Adrenal gland (tissue), 12 donors: Measurements from ENCODE around the gene FCER2. TPM values are rescaled to one million over a fixed set of nuclear protein-coding genes. Genes with fewer than 3 reads are reported as not detected.

Experiments
- DNase-seq, 7 donors: peaks; one replicate each; pipeline ENCODE4 v3.0.0-alpha.2; 2019 to 2020
- H3K27ac ChIP-seq, 5 donors: fragments of 200-600 bp; sonication (generic) in 4 of 5; 1 replicate in 3 of 5; 2 replicates in 2 of 5; pipeline versions ENCODE4 v1.5.1 to v1.8.0; 2016 to 2020; ENCODE audit warnings: mild to moderate bottlenecking in 1 of 5
- H3K27me3 ChIP-seq: fragments of 200-600 bp; 2 replicates; pipeline ENCODE4 v1.8.0; 2021
- H3K36me3 ChIP-seq, 2 donors: fragments of 200-600 bp; replicated peaks in 1 of 2; 1 replicate in 1 of 2; 2 replicates in 1 of 2; pipeline versions ENCODE4 v1.5.1 to v1.8.0; 2018 to 2022
- H3K4me1 ChIP-seq, 2 donors: fragments of 200-600 bp; replicated peaks in 1 of 2; 1 replicate in 1 of 2; 2 replicates in 1 of 2; pipeline versions ENCODE4 v1.5.1 to v1.8.0; 2018 to 2021
- H3K4me3 ChIP-seq, 4 donors: fragments of 200-600 bp; sonication (generic) in 3 of 4; one replicate each; pipeline ENCODE4 v1.5.1; 2016 to 2018
- H3K9me3 ChIP-seq, 3 donors: fragments of 200-600 bp; sonication (generic) in 1 of 3; replicated peaks in 1 of 3; 1 replicate in 2 of 3; 2 replicates in 1 of 3; pipeline versions ENCODE4 v1.5.1 to v1.8.0; 2016 to 2021
- POLR2A ChIP-seq, 2 donors: fragments of 450-650 bp; IDR thresholded peaks; one replicate each; pipeline ENCODE4 v1.6.1; 2017; ENCODE audit warnings: antibody characterized with exemption in 2 of 2, mild to moderate bottlenecking in 2 of 2, moderate library complexity in 1 of 2
- WGBS, 4 donors: extraction: QIAGEN DNeasy Blood & Tissue Kit in 2 of 4; methylation state at CpG; one replicate each; pipeline versions ENCODE4 v1.1.5 to v1.1.7; 2013 to 2017; 5-methylcytosine and 5-hydroxymethylcytosine counted together
- intact Hi-C, 2 donors: fragments of 100-400 bp; cut with DNase I; formaldehyde crosslinking; loops; one replicate each; pipeline versions ENCODE4 v1.14.1 to v1.15.0; 2022 to 2023
- polyA plus RNA-seq, 3 donors: library from polyadenylated mRNA; stranded (reverse); fragments of 200-250 nt in 2 of 3; fragments of 350-450 nt in 1 of 3; fragmentation: Illumina TruSeq in 1 of 3; extraction: RNeasy Lipid Tissue Mini Kit (QIAGEN cat#74804) in 1 of 3; gene quantifications; one replicate each; pipeline ENCODE4 v1.2.3, GENCODE V29; 2013 to 2014
- total RNA-seq, 9 donors: library from RNA; depleted of rRNA in 4 of 9; stranded (reverse); fragments of >200 nt in 4 of 9; fragments of 120-200 nt in 1 of 9; fragmentation: NEBNext Ultra II Directional in 1 of 9; extraction: Animal tissue kit (Norgen Biotek cat#: 25700) in 1 of 9; gene quantifications; one replicate each; pipeline versions ENCODE4 v1.1.0 to v1.2.4, GENCODE V29; 2013 to 2023
- TF ChIP-seq, protein P1 (sequence below), 6 experiments: fragments of 450-650 bp in 4 of 6; fragments of 200-600 bp in 2 of 6; sonication (generic) in 1 of 6; IDR thresholded peaks; 1 replicate in 5 of 6; 2 replicates in 1 of 6; pipeline versions ENCODE4 v1.5.1 to v1.8.0; 2016 to 2021; ENCODE audit warnings: antibody characterized with exemption in 6 of 6, mild to moderate bottlenecking in 2 of 6, moderate library complexity in 1 of 6
- donor health status: healthy with polysubstance abuse.
- donor health status: Bipolar disorder and iron deficiency.
- donor health status: DM: yes; HTN: yes; CAD: no.
- donor health status: DM: no; HTN: no; CAD: no.
- donor health status: DM: no; HTN: no; CAD: no.
- donor health status: DM: yes; HTN: yes; CAD: no.

FCER2 gene
- total and polyA plus RNA-seq, 12 donors, result 0.28 to 2.6 (median 0.51) TPM; not detected in 5

DNA sequence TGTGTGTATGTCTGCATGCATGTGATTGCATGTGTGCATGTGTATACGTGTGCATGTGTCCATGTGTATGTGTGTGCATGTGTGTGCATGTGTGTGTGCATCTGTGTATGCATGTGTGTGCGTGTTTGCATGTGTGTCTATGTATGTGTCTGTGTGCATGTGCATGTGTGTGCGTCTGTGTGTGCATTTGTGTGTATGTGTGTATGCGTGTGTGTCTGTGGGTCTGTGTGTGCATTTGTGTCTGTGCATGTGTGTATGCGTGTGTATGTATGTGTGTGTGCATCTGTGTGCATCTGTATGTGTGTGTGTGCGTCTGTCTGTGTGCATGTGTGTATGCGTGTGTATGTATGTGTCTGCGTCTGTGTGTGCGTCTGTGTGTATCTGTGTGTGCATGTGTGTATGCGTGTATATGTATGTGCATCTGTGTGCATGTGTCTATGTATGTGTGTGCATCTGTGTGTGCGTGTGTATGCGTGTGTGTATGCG is 62.0 kb downstream of the FCER2 start:
- intact Hi-C loops, result no loop called here
- Histone ChIP-seq H3K4me3 (no peak overlapping the region), H3K27me3 (no peaks in the 10 kb centered on the region), H3K27ac (no peak overlapping the region), H3K9me3 (no peaks in the 10 kb centered on the region), H3K36me3 (no peaks in the 10 kb centered on the region), H3K4me1 (peaks cover 3% of the 10 kb centered on the region in 2 donors)
- no peak for DNase-seq
- TF ChIP-seq, protein P1, sequence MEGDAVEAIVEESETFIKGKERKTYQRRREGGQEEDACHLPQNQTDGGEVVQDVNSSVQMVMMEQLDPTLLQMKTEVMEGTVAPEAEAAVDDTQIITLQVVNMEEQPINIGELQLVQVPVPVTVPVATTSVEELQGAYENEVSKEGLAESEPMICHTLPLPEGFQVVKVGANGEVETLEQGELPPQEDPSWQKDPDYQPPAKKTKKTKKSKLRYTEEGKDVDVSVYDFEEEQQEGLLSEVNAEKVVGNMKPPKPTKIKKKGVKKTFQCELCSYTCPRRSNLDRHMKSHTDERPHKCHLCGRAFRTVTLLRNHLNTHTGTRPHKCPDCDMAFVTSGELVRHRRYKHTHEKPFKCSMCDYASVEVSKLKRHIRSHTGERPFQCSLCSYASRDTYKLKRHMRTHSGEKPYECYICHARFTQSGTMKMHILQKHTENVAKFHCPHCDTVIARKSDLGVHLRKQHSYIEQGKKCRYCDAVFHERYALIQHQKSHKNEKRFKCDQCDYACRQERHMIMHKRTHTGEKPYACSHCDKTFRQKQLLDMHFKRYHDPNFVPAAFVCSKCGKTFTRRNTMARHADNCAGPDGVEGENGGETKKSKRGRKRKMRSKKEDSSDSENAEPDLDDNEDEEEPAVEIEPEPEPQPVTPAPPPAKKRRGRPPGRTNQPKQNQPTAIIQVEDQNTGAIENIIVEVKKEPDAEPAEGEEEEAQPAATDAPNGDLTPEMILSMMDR (IDR thresholded peaks at IDR 0.05), result no peak
- no peak for TF ChIP-seq POLR2A (IDR thresholded peaks at IDR 0.05)
- 89 to 97% (median 94%) methylated on average over 13 of the region's 13 CpGs for WGBS, 4 donors

DNA sequence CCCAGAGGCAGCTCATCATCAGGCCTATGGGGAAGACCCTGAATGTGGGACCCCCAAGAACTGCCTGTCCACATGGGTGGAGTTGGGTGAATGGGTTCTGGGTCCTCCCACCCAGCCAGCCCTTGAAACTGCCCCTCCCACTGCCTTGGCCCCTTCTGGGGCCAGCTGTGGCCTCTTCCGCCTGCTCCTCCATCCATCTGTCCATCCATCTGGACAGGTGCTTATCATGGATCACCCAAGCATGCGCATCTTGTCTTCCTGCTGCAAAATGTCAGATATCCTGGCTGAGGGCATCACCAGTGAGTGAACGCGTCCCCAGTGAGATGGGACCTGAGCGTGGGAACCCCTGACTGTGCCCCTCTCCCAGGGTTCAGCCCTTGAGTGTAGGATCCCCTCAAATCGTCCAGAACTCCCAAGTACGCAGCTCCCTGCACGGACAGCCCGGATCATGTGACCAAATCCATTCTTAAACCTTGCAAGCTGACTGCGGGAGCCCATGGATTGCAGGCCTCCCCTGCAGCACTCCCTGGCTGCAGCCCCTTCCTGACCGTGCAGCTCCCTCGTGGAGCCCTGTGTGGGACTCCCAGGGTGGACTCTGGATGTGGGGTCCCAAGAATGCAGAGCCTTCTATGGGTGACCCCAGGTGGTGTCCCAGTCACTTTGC is 63.0 kb downstream of the FCER2 start:
- TF ChIP-seq, protein P1 (IDR thresholded peaks at IDR 0.05), result no peak
- no peak for TF ChIP-seq POLR2A (IDR thresholded peaks at IDR 0.05)
- H3K27me3 ChIP-seq, result no peaks in the 10 kb centered on the region
- no peak for DNase-seq
- H3K36me3 ChIP-seq, result no peaks in the 10 kb centered on the region
- 59 to 86% (median 72%) methylated on average over 7 to 12 of the region's 12 CpGs for WGBS, 4 donors
- intact Hi-C loops, result no loop called here
- H3K9me3 ChIP-seq, result no peaks in the 10 kb centered on the region
- peaks cover 3% of the 10 kb centered on the region in 2 donors for H3K4me1 ChIP-seq
- H3K4me3 ChIP-seq, result no peak overlapping the region
- H3K27ac ChIP-seq, result no peak overlapping the region

Other genes starting within 250 kb of the FCER2 start
- 10 to 100 TPM in 6 of 9 donors, 1 to 10 TPM in 3; 4.9 to 17.5 (median 12.8) TPM for gene PEX11G, start 213.1 kb downstream of the FCER2 start, total RNA-seq
- 10 to 100 TPM in 2 of 3 donors, 1 to 10 TPM in 1; 2.5 to 24.5 (median 24.0) TPM for gene PEX11G, start 213.1 kb downstream of the FCER2 start, polyA plus RNA-seq
- 100 to 1,000 TPM in 5 of 9 donors, 10 to 100 TPM in 4; 12.8 to 113 (median 101) TPM for gene ZNF358, start 186.0 kb downstream of the FCER2 start, total RNA-seq
- gene ZNF358, start 186.0 kb downstream of the FCER2 start, polyA plus RNA-seq, result 100 to 1,000 TPM in 2 of 3 donors, 10 to 100 TPM in 1; 30.3 to 197 (median 148) TPM
- gene MCOLN1, start 179.5 kb downstream of the FCER2 start, total RNA-seq, result 10 to 100 TPM in 8 of 9 donors, 1 to 10 TPM in 1; 6.0 to 100.0 (median 49.4) TPM
- 100 to 1,000 TPM in 1 of 3 donors, 10 to 100 TPM in 2; 23.0 to 212 (median 71.4) TPM for gene MCOLN1, start 179.5 kb downstream of the FCER2 start, polyA plus RNA-seq
- 100 to 1,000 TPM in 5 of 9 donors, 10 to 100 TPM in 4; 23.7 to 257 (median 113) TPM for gene PNPLA6, start 166.4 kb downstream of the FCER2 start, total RNA-seq
- 100 to 1,000 TPM in 2 of 3 donors, 10 to 100 TPM in 1; 25.7 to 264 (median 110) TPM for gene PNPLA6, start 166.4 kb downstream of the FCER2 start, polyA plus RNA-seq
- 10 to 100 TPM in 1 of 9 donors, 1 to 10 TPM in 7, under 1 TPM in 1; 0.61 to 10.0 (median 5.2) TPM for gene CAMSAP3, start 106.3 kb downstream of the FCER2 start, total RNA-seq
- 10 to 100 TPM in 1 of 3 donors, 1 to 10 TPM in 2; 1.7 to 18.9 (median 7.0) TPM for gene CAMSAP3, start 106.3 kb downstream of the FCER2 start, polyA plus RNA-seq
- 10 to 100 TPM; 18.2 to 51.5 (median 43.7) TPM for gene XAB2, start 72.6 kb downstream of the FCER2 start, total RNA-seq
- 100 to 1,000 TPM in 1 of 3 donors, 10 to 100 TPM in 1, 1 to 10 TPM in 1; 7.1 to 121 (median 81.2) TPM for gene XAB2, start 72.6 kb downstream of the FCER2 start, polyA plus RNA-seq
- 100 to 1,000 TPM in 5 of 9 donors, 10 to 100 TPM in 3, 1 to 10 TPM in 1; 3.7 to 155 (median 102) TPM for gene PET100, start 72.3 kb downstream of the FCER2 start, total RNA-seq
- gene PET100, start 72.3 kb downstream of the FCER2 start, polyA plus RNA-seq, result 100 to 1,000 TPM in 2 of 3 donors, 10 to 100 TPM in 1; 80.0 to 655 (median 537) TPM
- gene PCP2, start 68.4 kb downstream of the FCER2 start, total RNA-seq, result 1 to 10 TPM in 5 of 9 donors, under 1 TPM in 1, not detected in 3; 0.92 to 3.2 (median 1.7) TPM
- gene PCP2, start 68.4 kb downstream of the FCER2 start, polyA plus RNA-seq, result 1 to 10 TPM in 2 of 3 donors, not detected in 1; 5.1 to 7.4 TPM
- gene STXBP2, start 65.0 kb downstream of the FCER2 start, total RNA-seq, result 10 to 100 TPM; 12.2 to 90.8 (median 40.1) TPM
- gene STXBP2, start 65.0 kb downstream of the FCER2 start, polyA plus RNA-seq, result 100 to 1,000 TPM in 1 of 3 donors, 10 to 100 TPM in 2; 15.5 to 121 (median 53.7) TPM
- gene RETN, start 33.1 kb downstream of the FCER2 start, total RNA-seq, result 1 to 10 TPM in 1 of 9 donors, under 1 TPM in 4, not detected in 4; 0.54 to 3.9 (median 0.74) TPM
- gene RETN, start 33.1 kb downstream of the FCER2 start, polyA plus RNA-seq, result 10 to 100 TPM in 2 of 3 donors, not detected in 1; 15.2 to 42.9 TPM
- gene MCEMP1, start 25.0 kb downstream of the FCER2 start, total RNA-seq, result 1 to 10 TPM in 1 of 9 donors, under 1 TPM in 6, not detected in 2; 0.26 to 1.9 (median 0.56) TPM
- gene MCEMP1, start 25.0 kb downstream of the FCER2 start, polyA plus RNA-seq, result 1 to 10 TPM in 1 of 3 donors, under 1 TPM in 2; 0.47 to 1.4 (median 0.48) TPM
- 100 to 1,000 TPM in 8 of 9 donors, 10 to 100 TPM in 1; 85.3 to 227 (median 145) TPM for gene TRAPPC5, start 21.3 kb downstream of the FCER2 start, total RNA-seq
- gene TRAPPC5, start 21.3 kb downstream of the FCER2 start, polyA plus RNA-seq, result 100 to 1,000 TPM in 2 of 3 donors, 1 to 10 TPM in 1; 5.6 to 502 (median 471) TPM
- 1 to 10 TPM in 1 of 9 donors, under 1 TPM in 4, not detected in 4; 0.54 to 1.5 (median 0.83) TPM for gene CLEC4G, start 30.0 kb upstream of the FCER2 start, total RNA-seq
- gene CLEC4G, start 30.0 kb upstream of the FCER2 start, polyA plus RNA-seq, result 1 to 10 TPM in 2 of 3 donors, under 1 TPM in 1; 0.26 to 2.2 (median 1.8) TPM
- gene CD209, start 45.4 kb upstream of the FCER2 start, total RNA-seq, result 10 to 100 TPM in 8 of 9 donors, under 1 TPM in 1; 0.67 to 50.6 (median 17.1) TPM
- gene CD209, start 45.4 kb upstream of the FCER2 start, polyA plus RNA-seq, result 1 to 10 TPM; 3.0 to 9.8 (median 3.1) TPM
- 10 to 100 TPM in 1 of 9 donors, 1 to 10 TPM in 3, under 1 TPM in 4, not detected in 1; 0.37 to 91.6 (median 2.6) TPM for gene CLEC4M, start 61.1 kb upstream of the FCER2 start, total RNA-seq
- 1 to 10 TPM in 1 of 3 donors, under 1 TPM in 2; 0.67 to 3.9 (median 0.88) TPM for gene CLEC4M, start 61.1 kb upstream of the FCER2 start, polyA plus RNA-seq
- gene EVI5L, start 128.1 kb upstream of the FCER2 start, total RNA-seq, result 10 to 100 TPM in 8 of 9 donors, 1 to 10 TPM in 1; 8.8 to 22.2 (median 20.6) TPM
- gene EVI5L, start 128.1 kb upstream of the FCER2 start, polyA plus RNA-seq, result 10 to 100 TPM in 2 of 3 donors, 1 to 10 TPM in 1; 9.5 to 20.8 (median 14.9) TPM
- gene PRR36, start 172.3 kb upstream of the FCER2 start, total RNA-seq, result 1 to 10 TPM in 4 of 9 donors, under 1 TPM in 4, not detected in 1; 0.22 to 5.2 (median 1.0) TPM
- 1 to 10 TPM in 2 of 3 donors, under 1 TPM in 1; 0.51 to 4.6 (median 1.5) TPM for gene PRR36, start 172.3 kb upstream of the FCER2 start, polyA plus RNA-seq
- 10 to 100 TPM in 7 of 9 donors, 1 to 10 TPM in 1, under 1 TPM in 1; 0.67 to 22.9 (median 11.8) TPM for gene LRRC8E, start 186.4 kb upstream of the FCER2 start, total RNA-seq
- gene LRRC8E, start 186.4 kb upstream of the FCER2 start, polyA plus RNA-seq, result 10 to 100 TPM in 1 of 3 donors, 1 to 10 TPM in 2; 2.4 to 11.4 (median 3.1) TPM
- 10 to 100 TPM in 6 of 9 donors, 1 to 10 TPM in 3; 6.8 to 41.2 (median 19.4) TPM for gene MAP2K7, start 201.7 kb upstream of the FCER2 start, total RNA-seq
- 100 to 1,000 TPM in 1 of 3 donors, 10 to 100 TPM in 1, 1 to 10 TPM in 1; 7.5 to 110 (median 21.7) TPM for gene MAP2K7, start 201.7 kb upstream of the FCER2 start, polyA plus RNA-seq
- gene TGFBR3L, start 212.7 kb upstream of the FCER2 start, total RNA-seq, result 1 to 10 TPM in 3 of 9 donors, under 1 TPM in 3, not detected in 3; 0.23 to 7.0 (median 1.4) TPM
- gene TGFBR3L, start 212.7 kb upstream of the FCER2 start, polyA plus RNA-seq, result 1 to 10 TPM in 2 of 3 donors, under 1 TPM in 1; 0.62 to 3.3 (median 1.2) TPM
- 10 to 100 TPM; 12.7 to 38.2 (median 22.1) TPM for gene SNAPC2, start 218.2 kb upstream of the FCER2 start, total RNA-seq
- gene SNAPC2, start 218.2 kb upstream of the FCER2 start, polyA plus RNA-seq, result 10 to 100 TPM in 2 of 3 donors, 1 to 10 TPM in 1; 8.2 to 20.7 (median 16.0) TPM
- 10 to 100 TPM in 5 of 9 donors, 1 to 10 TPM in 4; 1.3 to 17.9 (median 10.6) TPM for gene CTXN1, start 224.0 kb upstream of the FCER2 start, total RNA-seq
- gene CTXN1, start 224.0 kb upstream of the FCER2 start, polyA plus RNA-seq, result 10 to 100 TPM in 2 of 3 donors, not detected in 1; 10.4 to 12.2 TPM
- gene TIMM44, start 241.5 kb upstream of the FCER2 start, total RNA-seq, result 10 to 100 TPM; 48.1 to 88.2 (median 58.9) TPM
- gene TIMM44, start 241.5 kb upstream of the FCER2 start, polyA plus RNA-seq, result 100 to 1,000 TPM in 2 of 3 donors, 10 to 100 TPM in 1; 58.3 to 218 (median 183) TPM